Esophagus muscularis mucosa (tissue), 4 donors: Measurements from ENCODE around the gene RPL27A.

Source experiments
- EP300 ChIP-seq: sonication (generic); formaldehyde crosslinking; IDR thresholded peaks from one replicate; pipeline ENCODE4 v1.6.1; 2017; ENCODE audit warnings: antibody characterized with exemption
- POLR2AphosphoS5 ChIP-seq, 2 donors: sonication (generic); formaldehyde crosslinking; IDR thresholded peaks; one replicate each; pipeline ENCODE4 v1.6.1; 2017; ENCODE audit warnings: antibody characterized with exemption in 2 of 2
- TF ChIP-seq, protein P1 (sequence below), 3 experiments: fragments of 200-600 bp in 2 of 3; fragments of 450-650 bp in 1 of 3; sonication (generic) in 2 of 3; IDR thresholded peaks; one replicate each; pipeline ENCODE4 v1.5.1; 2017 to 2019; ENCODE audit warnings: antibody characterized with exemption in 3 of 3, mild to moderate bottlenecking in 2 of 3, moderate library complexity in 1 of 3

GRCh38 chr11:8705146-8705545 is 22.6 kb downstream of the RPL27A start:
- TF ChIP-seq, protein P1, sequence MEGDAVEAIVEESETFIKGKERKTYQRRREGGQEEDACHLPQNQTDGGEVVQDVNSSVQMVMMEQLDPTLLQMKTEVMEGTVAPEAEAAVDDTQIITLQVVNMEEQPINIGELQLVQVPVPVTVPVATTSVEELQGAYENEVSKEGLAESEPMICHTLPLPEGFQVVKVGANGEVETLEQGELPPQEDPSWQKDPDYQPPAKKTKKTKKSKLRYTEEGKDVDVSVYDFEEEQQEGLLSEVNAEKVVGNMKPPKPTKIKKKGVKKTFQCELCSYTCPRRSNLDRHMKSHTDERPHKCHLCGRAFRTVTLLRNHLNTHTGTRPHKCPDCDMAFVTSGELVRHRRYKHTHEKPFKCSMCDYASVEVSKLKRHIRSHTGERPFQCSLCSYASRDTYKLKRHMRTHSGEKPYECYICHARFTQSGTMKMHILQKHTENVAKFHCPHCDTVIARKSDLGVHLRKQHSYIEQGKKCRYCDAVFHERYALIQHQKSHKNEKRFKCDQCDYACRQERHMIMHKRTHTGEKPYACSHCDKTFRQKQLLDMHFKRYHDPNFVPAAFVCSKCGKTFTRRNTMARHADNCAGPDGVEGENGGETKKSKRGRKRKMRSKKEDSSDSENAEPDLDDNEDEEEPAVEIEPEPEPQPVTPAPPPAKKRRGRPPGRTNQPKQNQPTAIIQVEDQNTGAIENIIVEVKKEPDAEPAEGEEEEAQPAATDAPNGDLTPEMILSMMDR (IDR thresholded peaks at IDR 0.05) = no peak
- TF ChIP-seq EP300 (no peak), POLR2AphosphoS5 (IDR thresholded peaks at IDR 0.05) (no peak)
